HG02885 (cell line): Measurements from ENCODE around the gene PDXDC1.
"Not testable (repeated sequence)": the region's sequence is repeated elsewhere in the genome, so short reads cannot be mapped to it uniquely, and the experiment has no call there.

Experiments
- ATAC-seq: cut with Tn5 transposase; IDR thresholded peaks from one replicate; pipeline ENCODE4 v1.9.1; 2021; ENCODE audit warnings: mild to moderate bottlenecking; ENCODE audit not compliant: unreplicated experiment, poor library complexity

PDXDC1 gene

DNA sequence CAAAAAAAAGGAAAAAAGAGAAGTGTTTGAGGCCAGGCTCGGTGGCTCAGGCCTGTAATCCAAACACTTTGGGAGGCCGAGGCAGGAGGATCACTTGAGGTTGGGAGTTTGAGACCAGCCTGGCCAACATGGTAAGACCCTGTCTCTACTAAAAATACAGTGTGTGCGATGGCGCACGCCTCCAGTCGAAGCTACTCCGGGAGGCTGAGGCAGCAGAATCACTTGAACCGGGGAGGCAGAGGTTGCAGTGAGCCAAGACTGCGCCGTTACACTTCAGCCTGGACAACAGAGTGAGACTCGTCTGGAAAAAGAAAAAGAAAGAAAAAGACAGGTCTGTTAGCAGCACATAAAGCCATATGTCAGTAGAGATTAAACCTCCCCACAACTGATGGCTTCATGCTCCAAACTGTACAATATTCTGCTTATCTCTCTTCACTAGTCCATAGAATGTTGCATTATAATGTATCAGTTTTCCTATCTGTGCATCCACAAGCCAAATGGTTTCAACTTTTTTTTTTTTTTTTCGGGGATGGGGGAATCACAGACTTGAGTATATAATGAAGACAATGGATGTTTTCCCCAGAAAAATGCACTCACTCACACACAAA, 3.1 kb upstream of the PDXDC1 start:
- ATAC-seq: not testable (repeated sequence)

DNA sequence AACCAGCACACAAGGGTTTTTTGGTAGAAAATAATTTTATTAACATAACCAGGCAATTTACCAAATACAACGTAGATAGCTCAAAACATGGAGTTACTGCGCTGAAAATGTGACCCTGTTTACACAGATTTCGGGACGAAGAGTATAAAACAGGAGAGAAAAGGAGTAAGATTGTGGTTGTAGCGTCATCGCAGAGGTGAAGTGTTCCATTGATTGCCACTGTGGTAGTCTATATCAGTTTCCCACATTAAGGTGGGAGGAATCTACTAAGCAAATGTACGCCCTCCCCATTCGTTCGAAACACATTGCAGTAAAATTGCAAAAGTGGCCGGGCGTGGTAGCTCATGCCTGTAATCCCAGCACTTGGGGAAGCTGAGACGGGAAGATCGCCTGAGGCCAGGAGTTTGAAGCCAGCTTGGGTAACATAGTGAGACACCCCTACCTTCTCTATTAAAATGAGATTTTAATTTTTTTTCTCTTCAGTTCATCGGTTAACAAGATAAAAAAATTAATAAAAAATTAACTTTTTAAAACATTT, 972 bp upstream of the PDXDC1 start:
- ATAC-seq: not testable (repeated sequence)

DNA sequence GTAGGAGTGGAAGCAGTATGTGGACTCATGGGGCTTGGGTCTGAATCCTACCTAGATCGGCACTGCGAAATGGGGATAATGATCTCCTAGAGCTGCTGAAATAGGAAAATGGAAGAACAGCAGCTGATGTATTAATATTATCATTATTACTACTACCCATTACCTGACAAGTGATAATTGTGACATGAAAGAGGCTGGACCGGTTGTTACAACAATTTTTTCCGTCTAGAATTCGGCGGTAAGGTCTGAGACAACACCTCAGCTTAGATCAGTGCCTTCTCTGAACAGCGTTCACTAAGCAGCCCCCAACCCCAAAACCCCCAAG, 533 bp upstream of the PDXDC1 start:
- not testable (repeated sequence) for ATAC-seq

DNA sequence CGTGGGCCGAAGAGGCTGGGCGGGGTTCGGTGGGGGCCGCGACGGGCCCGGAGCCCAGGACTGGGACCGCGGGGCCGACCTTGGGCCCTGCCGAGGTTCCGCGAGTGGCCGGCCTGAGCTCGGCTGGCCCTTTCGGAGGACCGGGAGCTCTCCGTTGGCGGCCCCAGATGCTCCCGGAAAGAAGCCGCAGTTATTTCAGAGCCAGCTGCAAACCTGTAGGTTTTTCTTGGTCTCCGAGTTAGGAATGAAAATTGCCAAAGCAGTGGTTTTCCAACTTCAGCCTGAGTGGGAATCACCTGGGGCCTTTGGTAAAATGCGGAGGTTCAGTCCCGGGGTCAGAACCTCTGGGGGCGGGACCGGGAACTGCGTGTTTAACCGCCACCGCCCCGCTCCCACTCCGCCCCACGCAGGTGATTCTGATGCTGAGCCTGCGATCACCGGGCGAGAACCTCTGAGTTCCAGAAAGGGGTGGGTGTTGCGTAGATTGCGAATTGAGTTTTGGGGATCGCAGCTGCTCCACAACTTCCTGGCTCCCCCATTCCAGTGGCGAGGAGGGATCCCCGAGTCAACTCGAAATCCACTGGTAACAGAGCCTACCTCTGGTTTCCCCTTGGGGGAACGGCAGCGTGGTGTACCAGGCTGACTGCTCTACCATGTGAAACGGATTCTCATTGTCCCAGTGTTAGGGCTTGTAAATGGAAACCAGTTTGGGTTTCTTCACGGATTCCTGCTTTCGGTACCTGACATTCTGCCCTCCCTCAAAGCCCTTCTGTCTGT, 780 bp downstream of the PDXDC1 start:
- peak; percentile 17 for ATAC-seq

DNA sequence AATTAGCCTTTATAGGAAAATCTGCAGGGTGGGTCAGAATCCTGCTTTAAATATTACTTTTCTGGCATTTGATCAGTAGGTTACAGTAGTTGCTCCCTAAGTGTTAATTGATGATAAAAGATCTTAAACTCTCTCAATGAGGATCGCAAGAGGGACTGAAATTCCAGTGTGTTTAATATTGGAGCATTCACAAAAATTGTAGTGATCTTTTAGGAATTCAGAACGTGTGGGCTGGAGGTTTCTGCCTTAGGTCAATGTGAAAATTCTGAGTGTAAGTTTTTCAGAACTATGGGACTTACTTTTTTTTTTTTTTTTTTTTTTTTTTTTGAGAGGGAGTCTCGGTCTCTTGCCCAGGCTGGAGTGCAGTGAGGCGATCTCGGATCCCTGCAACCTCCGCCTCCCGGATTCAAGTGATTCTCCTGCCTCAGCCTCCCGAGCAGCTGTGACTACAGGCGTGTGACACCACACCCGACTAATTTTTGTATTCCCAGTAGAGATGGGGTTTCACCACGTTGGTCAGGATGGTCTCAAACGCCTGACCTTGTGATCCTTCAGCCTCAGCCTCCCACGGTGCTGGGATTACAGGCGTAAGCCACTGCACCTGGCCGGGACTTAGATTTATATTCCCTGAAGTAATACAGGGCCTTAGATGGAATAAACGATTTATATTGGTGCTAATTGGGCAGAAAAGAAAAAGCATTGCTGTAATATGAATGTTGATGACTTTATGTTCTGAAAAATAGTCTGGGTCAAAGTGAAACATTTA, 2.3 kb downstream of the PDXDC1 start:
- not testable (repeated sequence) for ATAC-seq

DNA sequence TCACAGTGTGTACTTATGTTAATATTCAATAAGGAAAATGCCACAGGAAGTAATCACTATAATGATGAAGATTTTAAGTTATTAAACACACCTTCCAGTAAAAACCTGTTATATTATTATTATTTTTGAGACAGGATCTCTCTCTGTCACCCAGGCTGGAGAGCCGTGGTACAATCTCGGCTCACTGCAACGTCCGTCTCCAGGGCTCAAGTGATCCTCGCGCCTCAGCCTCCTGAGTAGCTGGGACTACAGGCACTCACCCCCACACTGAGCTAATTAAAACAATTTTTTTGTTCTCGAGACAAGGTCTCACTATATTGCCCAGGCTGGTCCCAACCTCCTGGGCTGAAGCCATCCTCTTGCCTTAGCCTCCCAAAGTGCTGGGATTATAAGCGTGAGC, 3.5 kb downstream of the PDXDC1 start:
- ATAC-seq: not testable (repeated sequence)

DNA sequence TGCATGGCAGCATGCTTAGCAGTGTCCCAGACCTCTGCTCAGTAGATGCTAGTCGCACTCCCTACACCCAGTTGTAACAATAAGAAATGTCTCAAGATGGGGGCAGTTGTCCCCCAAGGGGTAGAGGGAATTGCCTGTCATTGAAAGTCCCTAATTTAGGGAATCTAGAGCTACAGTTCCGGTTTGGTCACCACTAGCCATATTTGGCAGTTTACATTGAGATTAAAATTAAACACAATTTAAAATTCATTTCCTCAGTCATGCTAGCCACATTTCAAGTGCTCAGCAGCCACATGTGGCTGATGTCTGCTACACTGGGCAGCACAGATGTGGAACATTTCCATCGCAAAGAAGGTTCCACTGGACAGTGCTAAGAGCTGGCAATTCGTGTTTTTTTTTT, 4.1 kb downstream of the PDXDC1 start:
- not testable (repeated sequence) for ATAC-seq

DNA sequence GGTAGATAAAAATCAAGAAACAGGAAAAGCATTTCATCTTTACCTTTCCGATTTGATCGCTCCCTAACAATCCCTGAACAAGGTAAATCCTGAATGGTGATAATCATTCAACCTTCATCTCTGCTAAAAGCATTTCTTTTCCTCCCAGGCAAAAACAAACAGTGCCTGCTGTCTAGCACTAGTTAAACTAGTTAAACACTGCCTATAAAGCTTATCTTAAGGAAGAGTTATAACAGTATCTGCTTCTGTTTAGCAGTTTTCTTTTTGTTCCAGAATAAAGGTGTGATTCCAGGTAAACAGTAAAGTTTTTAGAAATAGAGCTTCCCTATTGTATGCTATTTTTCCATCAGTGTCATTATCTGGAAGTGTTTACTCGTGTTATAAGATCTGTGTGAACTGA, 6.4 kb downstream of the PDXDC1 start:
- not testable (repeated sequence) for ATAC-seq

DNA sequence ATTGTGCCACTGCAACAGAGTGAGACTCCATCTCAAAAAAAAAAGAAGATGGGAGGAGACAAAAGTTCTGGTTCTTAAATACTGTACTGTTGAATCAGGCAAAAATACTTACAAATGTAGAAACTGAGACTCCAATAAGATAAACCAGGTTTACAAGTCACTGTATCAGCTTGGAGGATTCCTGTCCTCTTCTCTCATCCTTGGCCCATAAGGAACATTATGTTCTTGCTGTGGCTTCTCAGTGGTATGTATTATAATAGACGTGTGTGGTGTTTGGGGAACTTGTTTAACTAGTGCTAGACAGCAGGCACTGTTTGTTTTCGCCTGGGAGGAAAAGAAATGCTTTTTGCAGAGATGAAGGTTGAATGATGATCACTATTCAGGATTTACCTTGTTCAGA, 7.7 kb downstream of the PDXDC1 start:
- ATAC-seq: not testable (repeated sequence)

DNA sequence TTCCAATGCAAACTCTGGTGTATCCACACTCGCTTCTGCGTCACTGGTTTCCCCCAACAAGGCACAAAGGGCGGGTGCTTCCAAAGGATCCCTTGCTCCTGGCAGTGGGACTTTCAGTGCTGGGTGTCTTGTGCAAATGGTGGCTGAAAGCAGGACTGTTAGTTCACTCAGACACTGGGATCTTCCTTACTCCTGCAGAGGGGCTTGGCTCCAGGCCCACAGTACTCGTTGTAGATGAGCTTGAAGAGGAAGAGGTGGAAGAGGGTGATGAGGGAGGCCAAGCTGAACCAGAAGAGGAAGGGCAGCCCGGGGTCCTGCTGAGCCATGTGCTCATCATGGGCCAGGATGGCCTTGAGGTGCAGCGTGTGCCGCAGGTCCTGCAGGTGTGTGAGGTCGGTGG, 13.3 kb downstream of the PDXDC1 start:
- ATAC-seq: not testable (repeated sequence)

DNA sequence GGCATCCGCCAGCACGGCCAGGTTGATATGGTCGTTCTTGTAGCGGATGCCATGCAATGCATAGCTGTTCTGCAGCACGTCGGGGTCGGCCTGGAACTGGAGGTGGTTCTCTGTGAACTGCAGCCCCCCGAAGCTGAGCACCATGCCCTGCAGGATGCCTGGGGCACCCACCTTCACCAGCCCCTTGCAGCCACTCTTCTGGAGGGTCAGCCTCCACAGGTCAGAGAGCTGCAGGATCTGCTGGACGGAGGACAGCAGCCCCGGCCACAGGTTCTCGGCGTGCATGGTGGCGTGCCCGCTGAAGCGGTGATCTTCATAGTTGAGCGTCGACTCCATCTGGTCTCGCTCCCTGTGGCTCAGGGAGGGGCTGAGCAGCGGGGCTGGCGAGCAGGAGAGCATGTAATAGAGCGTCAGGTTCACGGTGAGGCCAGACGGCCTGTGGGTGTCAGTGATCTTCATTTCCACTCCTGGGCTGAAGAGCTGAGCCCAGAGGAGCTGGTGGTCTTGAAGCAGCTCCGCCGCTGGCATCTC, 13.9 kb downstream of the PDXDC1 start:
- not testable (repeated sequence) for ATAC-seq

DNA sequence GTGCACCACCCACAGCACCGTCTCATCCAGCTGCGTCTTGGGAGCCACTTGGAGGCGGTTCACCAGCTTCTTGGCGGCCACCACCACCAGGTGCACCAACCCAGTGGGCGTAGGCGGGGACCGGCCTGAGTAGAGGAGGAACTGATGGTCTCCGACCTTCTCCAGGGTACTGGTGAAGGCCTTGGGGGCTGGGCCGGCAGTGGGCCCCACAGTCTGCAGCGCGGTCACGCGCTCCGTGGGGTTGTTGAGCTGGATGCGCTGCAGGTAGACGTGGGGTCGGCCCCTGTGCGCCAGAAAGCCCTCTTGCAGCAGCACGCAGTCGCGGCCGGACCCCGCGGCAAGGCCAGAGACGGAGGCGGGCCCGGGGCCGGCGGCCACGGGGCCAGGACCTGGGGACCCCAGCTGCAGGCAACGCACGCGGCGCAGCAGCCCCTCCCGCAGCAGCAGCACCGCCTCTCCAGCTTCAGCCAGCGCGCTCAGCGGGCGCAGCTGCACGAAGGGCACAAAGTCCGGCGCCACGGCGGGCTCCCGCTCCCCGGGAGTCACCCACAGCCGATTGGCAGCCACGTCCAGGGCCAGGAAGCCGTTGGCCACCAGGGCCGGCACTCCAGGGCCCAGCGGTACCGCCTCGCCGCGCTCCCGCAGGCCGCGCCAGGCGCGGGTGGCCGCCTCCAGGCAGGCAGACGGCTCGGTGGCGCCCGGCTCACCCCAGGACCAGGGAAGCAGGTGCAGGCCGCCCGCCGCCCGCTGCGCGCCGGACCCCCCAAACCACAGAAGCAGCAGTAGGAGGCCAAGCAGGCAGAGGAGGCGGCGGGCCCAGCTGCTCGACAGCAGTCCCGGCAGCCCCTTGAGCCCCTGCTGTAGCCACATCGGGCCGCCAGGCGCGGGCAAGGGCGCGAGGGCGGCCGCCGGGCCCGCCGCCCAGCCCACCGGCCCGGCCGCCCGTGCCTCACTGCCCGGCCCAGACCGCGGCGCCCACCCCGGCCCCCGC, 14.8 kb downstream of the PDXDC1 start:
- not testable (repeated sequence) for ATAC-seq

DNA sequence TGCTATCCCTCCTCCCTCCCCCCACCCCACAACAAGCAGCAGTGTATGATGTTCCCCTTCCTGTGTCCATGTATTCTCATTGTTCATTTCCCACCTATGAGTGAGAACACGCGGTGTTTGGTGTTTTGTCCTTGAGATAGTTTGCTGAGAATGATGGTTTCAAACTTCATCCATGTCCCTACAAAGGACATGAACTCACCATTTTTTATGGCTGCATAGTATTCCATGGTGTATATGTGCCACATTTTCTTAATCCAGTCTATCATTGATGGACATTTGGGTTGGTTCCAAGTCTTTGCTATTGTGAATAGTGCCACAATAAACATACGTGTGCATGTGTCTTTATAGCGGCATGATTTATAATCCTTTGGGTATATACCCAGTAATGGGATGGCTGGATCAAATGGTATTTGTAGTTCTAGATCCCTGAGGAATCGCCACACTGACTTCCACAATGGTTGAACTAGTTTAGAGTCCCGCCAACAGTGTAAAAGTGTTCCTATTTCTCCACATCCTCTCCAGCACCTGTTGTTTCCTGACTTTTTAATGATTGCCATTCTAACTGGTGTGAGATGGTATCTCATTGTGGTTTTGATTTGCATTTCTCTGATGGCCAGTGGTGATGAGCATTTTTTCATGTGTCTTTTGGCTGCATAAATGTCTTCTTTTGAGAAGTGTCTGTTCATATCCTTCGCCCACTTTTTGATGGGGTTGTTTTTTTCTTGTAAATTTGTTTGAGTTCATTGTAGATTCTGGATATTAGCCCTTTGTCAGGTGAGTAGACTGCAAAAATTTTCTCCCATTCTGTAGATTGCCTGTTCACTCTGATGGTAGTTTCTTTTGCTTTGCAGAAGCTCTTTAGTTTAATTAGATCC, 18.7 kb downstream of the PDXDC1 start:
- ATAC-seq: not testable (repeated sequence)

DNA sequence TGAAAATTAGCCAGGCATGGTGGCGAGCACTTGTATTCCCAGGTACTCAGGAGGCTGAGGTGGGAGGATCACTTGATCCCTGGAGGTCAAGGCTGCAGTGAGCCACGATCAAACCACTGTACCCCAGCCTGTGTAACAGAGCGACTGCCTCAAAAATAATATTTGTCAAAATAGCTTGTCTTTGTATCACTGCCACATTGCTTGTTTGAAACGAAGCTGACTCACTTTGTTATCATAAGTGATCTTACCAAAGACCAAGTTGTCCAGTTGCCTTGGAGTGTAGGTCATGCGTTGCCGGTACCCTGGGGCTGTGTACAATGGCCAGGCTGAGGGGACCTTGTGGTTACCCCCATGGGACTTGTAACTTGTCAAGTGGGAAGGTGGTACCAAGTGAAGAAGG, 21.9 kb downstream of the PDXDC1 start:
- ATAC-seq: not testable (repeated sequence)

DNA sequence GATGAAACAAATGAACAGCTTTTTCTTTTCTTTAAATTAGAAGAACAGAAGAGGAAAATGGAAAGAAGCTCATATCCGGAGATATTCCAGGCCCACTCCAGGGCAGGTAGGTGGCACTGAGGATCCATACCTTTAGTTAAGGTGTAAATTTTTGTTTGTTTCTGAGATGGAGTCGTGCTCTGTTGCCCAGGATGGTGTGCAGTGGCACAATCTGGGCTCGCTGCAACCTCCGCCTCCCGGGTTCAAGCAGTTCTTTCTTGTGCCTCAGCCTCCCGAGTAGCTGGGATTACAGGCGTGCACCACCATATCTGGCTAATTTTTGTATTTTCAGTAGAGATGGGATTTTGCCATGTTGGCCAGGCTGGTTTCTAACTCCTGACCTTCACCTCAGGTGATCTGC, 23.5 kb downstream of the PDXDC1 start:
- not testable (repeated sequence) for ATAC-seq

DNA sequence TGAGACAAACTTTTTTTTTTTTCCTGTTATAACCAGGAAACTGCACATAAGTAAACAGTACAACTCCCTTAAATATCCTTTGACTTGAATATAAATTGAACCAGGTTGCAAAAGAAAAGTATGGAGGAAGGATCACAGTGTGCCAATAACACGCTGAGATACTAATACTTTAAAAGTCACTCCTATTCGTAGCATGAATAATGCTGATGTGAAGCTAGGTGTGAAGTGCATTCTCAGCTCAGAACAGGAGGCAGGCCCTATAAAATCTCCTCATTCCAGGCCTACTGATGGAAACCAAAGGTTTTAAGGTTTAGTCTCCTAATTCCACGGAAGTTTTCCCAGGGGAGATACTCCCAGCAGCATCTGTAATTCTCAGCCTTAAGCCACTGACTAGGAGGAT, 25.0 kb downstream of the PDXDC1 start:
- ATAC-seq: not testable (repeated sequence)

DNA sequence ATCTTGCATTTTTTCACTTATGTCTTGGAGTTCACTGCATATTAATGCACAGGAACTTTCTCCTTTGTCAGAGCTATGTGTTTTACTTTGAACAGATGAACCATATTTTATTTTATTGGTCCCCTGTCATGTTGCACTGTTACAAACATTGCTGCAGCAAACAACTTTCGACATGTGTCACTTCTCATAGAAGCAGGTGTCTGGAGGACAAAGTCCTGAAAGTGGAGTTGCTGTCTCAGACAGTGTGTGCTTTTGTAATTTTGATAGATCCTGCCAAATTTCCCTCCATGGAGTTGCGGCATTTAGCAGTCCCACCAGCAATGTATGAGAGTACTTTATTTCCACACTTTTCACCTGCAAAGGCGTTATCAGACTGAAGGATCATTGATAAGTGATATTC, 27.6 kb downstream of the PDXDC1 start:
- ATAC-seq: not testable (repeated sequence)

DNA sequence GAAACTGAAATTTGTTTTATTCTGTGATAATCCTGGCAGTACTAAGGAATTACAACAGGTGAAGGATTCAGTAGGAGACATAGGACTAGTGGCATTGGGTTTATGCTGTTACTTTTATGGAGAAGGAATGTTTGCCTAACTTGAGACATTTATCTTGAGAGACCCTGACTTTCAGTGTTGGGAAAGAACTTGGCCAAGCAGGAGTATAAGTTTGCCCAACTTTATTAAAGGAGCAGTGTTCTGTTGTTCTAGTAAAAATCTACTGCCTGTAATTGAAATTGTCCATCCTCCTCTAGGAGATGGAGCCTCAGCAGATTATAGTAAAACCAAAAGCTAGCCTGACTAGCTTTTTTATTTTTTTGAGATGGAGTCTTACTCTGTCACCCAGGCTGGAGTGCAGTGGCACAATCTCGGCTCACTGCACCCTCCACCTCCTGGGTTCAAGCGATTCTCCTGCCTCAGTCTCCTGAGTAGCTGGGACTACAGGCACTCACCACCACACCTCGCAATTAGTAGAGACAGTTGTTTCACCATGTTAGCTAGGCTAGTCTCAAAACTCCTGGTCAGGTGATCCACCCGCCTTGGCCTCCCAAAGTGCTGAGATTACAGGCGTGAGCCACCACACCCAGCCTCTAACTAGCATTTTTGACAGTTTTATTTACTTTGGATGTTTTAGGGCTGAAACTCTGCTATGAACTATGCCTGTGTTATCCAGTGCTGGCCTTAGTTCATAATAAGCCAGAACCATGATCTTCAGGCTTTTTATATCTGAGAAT, 30.7 kb downstream of the PDXDC1 start:
- not testable (repeated sequence) for ATAC-seq
